ENCODE results near the gene COL21A1.

COL21A1 gene

GRCh38 chr6:56245903-56246351, 1.5 kb downstream of the COL21A1 start:
- DNase-seq (ENCODE audit: low spot score): no peak

DNA sequence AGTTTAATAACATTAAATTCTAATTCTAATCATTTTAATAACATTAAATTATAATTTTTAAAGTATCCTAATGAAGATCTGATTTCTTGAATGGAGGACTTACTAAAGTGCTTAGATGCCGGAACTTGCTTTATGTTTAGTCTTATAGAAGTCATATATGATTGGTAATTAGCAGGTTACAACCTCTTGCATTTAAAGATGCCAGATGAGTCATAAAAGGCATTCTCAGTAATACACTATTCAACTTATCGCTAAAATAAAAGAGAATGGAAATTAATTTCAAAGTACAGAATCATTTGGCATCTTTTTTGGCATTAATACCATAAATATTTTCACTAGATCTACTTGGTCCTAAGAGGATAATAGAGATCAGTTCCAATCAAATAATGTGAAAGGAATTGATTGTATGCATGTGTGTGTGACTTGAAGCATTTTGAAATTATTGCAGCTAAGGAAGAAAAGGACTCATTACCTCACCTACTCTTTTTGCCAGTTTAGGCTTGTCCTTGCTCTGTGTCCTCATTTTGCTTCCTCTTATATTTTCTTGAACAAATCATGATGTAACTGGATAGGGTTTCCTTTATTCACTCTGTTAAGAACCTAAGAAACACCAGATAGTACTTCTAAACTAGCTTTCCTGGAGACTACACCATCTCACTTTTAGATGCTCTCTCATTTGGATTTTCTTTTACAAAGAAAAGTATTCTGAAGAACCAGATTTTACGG, 2.7 kb downstream of the COL21A1 start:
- no peak for DNase-seq (ENCODE audit: low spot score)

GRCh38 chr6:56244089-56244488, 3.3 kb downstream of the COL21A1 start:
- DNase-seq (ENCODE audit: low spot score): no peak

GRCh38 chr6:56243518-56244070, 3.8 kb downstream of the COL21A1 start:
- no peak for DNase-seq (ENCODE audit: low spot score)

GRCh38 chr6:56242346-56242745, 5.0 kb downstream of the COL21A1 start:
- DNase-seq (ENCODE audit: low spot score): no peak

DNA sequence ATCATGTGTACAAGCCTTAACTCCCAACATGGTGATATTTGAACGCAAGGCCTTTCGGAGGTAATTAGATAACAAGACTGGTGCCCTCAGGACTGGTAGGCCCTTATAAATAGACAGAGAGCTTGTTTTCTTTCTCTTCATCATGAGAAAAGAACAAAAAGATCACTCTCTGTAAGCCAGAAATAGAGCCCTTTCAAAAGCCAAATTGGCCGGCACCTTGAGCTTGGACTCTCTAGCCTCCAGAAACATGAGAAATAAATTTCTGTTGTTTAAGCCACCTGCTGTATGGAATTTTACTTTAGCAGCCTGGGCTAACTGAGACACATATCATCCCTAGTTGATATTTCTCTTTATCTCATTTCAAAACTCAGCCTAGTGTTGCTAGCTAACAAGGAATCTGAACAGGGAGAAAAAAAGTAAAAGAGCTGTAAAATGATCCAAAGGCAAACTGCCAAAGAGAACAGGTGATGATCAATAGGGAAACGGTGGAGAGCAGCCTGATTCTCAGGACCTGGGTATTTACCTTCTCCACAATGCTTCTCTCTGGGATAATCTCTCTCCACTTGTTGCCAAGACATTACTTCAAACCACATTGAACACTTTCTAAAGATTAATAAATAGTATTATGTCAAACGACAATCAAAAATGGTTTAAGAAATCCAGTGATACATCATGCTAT, 6.1 kb downstream of the COL21A1 start:
- no peak for DNase-seq (ENCODE audit: low spot score)

DNA sequence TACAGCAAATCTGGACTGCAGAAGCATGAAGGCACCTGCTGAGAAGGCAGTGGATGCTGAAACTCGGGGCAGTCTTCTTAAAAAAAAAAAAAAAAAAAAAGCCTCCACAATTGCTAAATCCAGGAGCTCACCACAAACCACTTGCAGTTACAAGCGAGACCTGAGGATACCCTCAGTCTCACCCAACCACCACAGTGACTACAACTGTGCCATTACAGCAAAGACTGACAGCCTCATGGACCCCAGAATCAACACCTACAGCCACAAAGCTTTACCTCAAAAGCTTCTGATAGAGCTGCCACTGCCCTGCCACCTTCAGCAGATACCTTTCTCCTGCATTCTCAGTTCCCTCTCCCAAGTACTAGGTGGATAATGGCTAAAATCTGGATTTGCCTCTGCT, 9.0 kb downstream of the COL21A1 start:
- DNase-seq (ENCODE audit: low spot score): no peak

- DNase-seq (ENCODE audit: low spot score): no peak
Measured at GRCh38 chr6:56235245-56235644, 12.1 kb downstream of the COL21A1 start.

DNA sequence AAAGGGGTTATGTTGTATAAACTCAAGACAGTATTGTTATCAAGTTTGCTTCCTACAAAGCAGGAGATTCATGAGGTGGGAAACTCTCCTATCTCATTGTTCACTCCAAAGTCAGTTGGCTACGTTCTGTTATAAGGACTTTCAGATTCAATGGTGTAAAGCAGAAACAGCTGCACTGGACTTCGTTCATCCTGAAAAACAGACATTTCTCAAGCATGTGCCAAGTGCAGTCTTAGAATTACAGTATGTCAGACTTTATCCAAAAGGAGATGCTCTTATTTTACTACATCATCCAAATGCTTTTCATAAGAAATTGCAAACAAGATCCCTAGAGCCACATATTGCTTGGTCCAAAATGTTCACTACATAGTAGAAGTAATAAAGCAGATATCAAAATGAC, 14.9 kb downstream of the COL21A1 start:
- DNase-seq (ENCODE audit: low spot score): no peak

DNA sequence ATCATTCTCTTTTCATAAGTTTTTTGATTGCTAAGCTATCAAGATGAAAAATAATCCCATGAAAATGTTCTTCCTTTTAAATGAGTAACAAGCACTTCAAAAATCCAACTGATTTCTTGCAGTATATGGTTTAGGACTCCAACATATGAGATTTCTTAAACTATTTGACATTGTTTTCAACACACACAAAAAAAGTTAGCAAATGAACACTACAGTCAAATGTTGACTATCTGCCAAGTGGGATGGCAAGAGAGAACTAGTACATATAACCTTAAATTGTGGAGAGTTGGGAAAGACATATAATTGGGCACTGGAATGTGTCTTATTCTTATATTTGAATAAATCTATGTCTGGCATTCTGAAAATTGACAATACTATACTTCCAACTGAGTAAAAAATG, 15.6 kb downstream of the COL21A1 start:
- DNase-seq (ENCODE audit: low spot score): no peak

DNA sequence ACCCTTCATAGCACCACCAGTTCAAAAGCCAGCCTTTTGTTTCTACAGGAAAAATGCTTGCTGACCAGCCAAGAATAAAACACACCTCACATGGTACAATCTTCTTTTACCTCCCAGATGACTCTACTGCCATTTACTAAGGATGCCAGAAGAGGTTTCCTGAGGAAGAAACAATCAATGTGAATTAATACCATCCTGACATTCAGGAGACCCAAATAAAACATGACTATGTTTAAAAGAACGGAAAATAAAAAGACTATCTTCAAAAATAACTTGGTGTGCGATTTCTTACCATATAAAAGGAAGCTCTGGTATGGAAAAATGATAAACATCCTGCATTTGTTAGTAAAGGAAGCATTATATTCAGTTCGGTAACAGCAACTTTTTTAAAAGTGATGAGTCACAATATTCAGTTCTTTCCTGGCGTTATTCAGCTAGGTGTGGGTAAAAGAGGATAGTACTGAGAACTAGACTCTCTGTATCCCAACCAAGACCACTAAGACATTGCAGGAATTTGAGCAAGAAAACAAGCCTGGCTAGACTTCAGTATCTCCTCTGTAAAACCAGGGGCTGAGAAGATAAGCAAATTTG, 16.3 kb downstream of the COL21A1 start:
- no peak for DNase-seq (ENCODE audit: low spot score)

GRCh38 chr6:56227071-56227879, 20.1 kb downstream of the COL21A1 start:
- DNase-seq (ENCODE audit: low spot score): no peak

- DNase-seq (ENCODE audit: low spot score): no peak
Measured at GRCh38 chr6:56223995-56224394, 23.4 kb downstream of the COL21A1 start.

DNA sequence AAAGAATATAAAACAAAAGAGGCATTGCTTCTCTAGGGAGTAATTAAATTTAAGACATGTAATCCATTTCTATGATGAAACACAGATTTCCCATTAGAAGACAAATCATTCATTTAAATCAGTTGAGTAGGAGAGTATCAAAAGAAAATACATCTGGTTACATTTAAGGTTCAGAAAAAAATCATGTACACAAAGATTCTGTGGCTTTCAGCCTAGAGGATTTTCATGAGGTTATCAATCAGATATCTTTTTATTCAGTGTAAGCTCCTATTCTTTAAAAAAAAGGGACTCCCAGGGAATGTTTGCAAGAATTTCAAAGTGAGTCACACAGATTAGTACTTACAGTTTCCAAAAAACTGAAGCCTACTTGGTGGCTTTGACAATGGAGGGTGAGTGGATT, 24.9 kb downstream of the COL21A1 start:
- DNase-seq (ENCODE audit: low spot score): no peak

DNA sequence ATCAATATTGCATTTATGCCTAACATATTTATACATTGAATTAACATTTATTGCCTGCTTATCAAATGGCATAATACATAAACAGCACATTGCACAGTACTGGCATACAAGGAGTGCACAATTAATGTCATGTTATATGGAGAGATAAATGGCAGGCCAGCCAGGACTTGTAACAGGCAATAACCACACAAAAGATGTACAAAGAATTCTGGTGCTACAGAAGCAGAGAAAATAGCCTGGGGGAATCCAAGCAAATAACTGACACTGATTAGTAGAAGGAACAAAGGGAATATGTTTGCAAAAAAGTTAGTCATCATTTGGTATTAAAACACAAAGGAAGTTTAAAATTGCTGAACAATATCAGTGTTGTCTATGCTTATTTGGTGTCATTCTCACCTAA, 27.3 kb downstream of the COL21A1 start:
- no peak for DNase-seq (ENCODE audit: low spot score)

GRCh38 chr6:56214703-56215101, 32.7 kb downstream of the COL21A1 start:
- DNase-seq (ENCODE audit: low spot score): no peak

- DNase-seq (ENCODE audit: low spot score): no peak
Measured at GRCh38 chr6:56214041-56214702, 33.2 kb downstream of the COL21A1 start.

DNA sequence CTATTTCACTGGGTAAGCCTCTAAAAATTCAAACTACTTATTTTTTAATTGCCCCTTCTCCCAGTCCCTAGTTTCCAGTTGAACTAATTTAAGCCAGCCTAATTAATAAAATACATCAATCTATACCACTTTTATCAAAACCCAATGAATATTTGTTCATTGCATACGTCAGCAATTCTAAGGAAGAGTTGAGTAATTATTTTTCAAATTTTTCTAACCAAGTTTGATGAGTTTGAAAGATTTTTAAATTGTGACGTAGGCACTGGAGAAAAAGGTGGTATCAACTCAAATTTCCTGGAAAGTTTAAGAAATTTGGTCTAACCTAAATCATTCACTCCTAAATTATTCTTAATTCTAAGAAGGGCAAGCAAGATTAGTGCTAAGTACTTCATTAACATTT, 35.7 kb downstream of the COL21A1 start:
- no peak for DNase-seq (ENCODE audit: low spot score)

GRCh38 chr6:56204134-56204533, 43.2 kb downstream of the COL21A1 start:
- DNase-seq (ENCODE audit: low spot score): no peak

DNA sequence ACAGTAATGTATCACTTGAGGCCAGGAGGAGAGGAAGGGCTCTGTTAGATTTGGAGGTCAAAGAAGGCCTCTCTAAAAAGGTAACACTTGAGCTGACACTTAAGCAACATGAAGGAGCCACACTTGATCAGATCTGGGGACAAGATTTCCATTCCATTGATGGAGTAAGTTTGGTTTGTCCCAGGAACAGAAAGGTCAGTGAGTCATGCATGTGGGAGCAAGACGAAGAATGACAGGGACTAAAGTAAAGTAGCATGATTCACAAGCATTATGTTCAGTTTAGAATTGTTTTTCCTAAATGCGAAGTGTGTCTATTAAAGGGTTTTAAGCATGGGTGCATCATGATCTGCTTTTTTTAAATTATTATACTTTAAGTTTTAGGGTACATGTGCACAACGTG, 47.4 kb downstream of the COL21A1 start:
- no peak for DNase-seq (ENCODE audit: low spot score)

DNA sequence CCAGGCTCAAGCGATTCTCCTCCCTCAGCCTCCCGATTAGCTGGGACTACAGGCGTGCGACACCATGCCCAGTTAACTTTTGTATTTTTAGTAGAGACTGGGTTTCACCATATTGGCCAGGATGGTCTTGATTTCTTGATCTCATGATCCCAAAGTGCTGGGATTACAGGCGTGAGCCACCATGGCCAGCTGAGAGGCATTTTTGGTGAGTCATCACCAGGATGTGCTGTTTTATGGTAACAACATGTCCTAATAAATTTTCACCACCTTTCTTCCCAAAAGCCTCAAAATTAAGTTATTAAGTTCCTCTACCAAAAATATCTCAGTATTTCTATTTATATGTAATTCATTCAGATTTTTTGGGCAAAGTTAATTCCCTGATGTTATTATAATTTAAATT, 53.5 kb downstream of the COL21A1 start:
- DNase-seq (ENCODE audit: low spot score): no peak

DNA sequence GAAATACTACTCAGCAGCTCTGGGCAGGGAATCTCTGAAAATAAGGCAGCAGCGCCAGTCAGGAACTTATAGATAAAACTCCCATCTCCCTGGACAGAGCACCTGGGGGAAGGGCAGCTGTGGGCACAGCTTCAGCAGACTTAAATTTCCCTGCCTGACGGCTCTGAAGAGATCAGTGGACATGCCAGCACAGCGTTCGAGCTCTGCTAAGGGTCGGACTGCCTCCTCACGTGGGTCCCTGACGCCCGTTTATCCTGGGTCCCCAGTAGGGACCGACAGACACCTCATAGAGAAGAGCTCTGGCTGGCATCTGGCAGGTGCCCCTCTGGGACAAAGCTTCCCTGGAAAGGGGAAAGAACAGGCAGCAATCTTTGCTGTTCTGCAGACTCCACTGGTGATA, 59.0 kb downstream of the COL21A1 start:
- no peak for DNase-seq (ENCODE audit: low spot score)
